ENCODE data around the gene ATP2B1.
A peak's percentile ranks its signal among the peaks of the same experiment; 100 is the strongest.

ATP2B1 gene

GRCh38 chr12:89691659-89692058, 17.0 kb downstream of the ATP2B1 start:
- no peak for DNase-seq

DNA sequence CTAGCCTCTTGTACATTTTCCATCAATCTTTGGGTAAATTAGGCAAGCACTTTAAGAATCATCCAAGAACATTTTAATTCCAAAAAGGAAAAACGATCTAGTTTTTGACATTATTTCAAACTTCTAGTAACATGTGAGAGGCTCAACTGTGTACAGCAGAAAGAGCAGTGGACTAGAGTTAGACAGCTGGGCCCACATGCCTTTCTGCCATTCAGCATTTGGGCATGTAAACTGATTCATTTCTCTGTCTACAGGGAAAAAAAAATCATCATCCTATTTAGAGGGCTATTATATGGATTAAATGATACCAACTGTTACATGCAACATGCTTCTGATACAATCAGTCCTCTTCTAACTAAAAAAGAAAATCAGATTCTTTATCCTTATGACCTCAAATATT, 17.7 kb downstream of the ATP2B1 start:
- no peak for DNase-seq

GRCh38 chr12:89689306-89689705, 19.3 kb downstream of the ATP2B1 start:
- no peak for DNase-seq

DNA sequence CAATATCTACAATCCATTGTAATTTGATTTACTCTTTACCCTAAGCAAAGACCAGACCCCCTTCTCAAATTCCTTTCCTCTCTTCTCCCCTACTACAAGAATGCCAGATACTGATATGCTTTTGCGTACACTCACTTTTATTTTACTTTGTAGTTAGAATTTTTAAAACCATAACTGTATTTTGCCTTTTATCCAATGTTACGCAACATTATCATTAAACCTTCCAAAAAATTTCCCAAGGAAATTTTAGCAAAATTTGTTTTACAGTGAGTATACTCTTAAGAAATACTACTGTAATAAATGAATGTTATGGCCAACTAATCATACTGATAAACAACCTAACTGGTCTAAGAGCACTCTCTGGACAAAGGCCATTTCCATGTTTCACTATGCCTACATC, 22.3 kb downstream of the ATP2B1 start:
- no peak for DNase-seq

DNA sequence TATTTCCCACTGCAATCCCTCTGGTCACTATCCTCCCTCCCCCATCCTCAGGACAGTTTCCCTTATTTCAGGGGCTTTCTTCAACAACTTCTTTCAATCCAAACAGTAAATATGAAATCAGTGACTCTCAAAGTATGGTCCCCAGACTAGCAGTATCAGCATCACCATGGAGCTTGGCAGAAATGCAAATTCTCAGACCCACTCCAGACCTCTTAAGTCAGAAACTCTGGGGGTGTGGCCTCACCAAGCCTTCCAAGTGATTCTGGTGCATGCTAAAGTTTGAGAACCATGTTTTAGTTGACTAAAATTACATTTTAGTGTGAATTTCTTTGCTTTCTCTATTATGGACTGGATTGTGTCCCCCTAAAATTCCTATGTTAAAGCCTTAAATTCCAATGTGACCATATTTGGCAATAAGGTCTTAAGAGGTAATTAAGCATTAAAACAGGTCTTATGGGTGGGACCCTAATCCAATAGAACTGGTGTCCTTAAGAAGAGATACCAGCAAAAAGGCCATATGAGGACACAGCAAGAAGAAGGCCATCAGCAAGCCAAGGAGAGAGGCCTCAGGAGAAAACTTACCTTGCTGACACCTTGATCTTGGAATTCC, 23.2 kb downstream of the ATP2B1 start:
- no peak for DNase-seq

DNA sequence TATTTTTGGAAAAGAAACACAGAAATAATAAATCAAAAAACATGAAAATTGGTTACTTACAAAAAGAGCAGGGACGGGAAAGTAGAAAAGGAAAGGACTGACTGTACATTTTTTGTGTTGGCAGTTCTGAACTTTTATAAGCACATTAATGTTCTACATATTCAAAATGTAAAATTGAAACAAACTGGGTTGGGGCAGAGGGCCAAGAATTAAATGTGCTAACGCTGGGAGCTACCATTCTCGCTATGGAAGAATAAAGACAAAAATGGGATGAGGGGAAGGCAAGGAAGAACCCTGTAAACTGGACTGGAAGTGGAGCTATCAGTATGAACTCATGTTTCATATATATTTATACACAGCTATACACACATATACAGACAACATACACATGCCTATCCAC, 24.5 kb downstream of the ATP2B1 start:
- DNase-seq = no peak

- DNase-seq = no peak
These were observed 26.4 kb downstream of the ATP2B1 start for GRCh38 chr12:89682284-89682683.

DNA sequence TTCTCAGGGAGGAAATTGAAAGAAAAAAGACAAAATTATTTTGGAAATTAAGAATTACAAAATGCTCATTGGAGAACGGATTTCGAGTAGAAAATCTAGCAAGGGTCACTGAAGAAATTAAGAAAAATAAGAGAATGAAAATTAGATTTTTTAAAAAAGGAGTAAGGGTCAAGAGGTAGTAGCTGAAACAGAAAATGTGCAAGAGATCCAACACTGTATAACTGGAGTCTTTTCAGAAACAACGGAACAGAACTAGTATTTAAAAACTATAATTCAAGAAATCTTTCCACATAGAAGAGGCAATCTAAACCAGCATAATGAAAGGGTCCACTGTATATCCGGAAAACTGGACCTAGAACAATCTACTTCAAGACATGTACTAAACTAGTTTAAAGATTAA, 28.2 kb downstream of the ATP2B1 start:
- no peak for DNase-seq

DNA sequence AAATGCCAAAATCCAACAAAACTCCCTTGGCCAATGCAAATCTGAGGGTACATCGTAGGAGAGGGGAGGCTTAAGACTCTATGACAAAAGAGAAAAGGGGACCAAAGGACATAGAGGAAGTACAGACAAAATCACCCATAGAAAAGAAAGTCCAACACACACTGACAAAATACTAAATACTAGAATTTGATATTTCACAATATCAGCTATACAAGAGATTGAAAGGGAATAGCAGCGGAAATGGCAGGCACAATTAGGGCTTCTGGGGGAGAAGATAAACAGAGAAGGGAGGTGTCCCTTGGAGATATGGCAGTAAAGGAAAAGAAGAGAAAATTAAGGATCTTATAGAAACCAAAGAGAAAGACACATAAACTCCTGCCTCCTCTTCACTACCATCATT, 29.0 kb downstream of the ATP2B1 start:
- no peak for DNase-seq

GRCh38 chr12:89678225-89678624, 30.4 kb downstream of the ATP2B1 start:
- no peak for DNase-seq

GRCh38 chr12:89676930-89677329, 31.7 kb downstream of the ATP2B1 start:
- no peak for DNase-seq

DNA sequence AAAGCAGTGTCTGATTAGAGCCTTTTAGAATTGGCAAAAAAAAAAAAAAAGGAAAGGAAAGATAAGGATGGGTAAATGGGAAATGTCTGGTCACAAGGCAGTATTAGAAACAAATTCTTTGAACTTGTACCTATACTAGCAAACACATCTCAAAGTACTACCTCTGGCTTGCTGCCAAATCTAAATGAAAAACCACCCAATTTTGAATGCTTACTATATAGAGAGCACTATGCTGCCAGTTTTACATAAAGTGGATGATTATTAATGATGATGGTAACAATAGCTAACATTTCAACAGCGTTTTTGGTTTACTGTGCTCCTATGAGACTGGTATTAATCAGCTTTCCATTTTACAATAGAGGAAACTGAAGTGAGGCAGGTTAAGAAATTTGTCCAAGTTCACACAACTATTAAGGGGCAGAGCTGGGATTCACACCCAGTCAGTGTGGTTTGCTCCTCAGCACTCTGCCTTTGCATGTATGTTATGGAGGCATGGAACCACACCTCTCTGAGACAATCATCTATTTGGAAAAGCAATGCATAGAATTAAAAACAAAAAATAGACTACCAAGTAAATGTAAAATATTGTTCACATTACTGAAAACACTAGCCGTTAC, 34.2 kb downstream of the ATP2B1 start:
- DNase-seq = no peak

- no peak for DNase-seq
These were observed 35.0 kb downstream of the ATP2B1 start for GRCh38 chr12:89673603-89674002.

GRCh38 chr12:89672589-89672979, 36.1 kb downstream of the ATP2B1 start:
- DNase-seq = no peak

DNA sequence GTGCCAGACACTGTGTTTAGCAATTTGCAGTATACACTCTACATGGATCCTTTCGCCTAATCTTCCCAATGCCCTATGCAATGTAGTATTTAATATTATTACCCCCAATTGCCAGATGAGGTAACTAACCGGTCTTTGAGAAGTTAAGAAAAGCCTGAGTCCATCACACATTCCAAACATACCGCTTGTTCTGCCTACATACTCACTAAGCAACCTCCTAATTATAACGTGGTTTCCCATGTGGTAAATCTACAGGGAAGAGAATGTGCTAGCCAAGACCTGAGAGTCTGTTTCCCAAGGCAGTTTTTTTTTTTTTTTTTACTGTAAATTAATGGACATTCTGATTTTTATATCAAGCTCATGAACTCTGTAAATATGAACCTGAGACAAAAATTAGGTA, 37.2 kb downstream of the ATP2B1 start:
- DNase-seq = no peak

DNA sequence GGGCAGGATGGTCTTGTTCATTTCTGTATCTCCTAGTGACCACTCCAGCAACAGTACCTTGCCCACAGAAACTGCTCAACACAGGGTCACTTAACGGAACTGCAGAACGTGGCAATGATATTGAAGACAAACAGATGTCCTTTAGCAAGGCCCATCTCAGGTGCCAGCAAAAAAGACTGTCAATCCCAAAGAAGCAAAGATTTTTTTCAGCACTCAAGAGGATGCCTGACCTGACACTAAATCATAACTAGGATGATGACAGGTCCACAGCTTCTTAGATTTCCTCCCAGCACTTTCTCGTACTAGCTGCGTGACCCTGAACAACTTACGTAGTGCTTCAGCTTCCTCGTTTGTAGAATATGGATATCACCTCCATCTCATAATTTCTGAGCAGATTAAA, 39.4 kb downstream of the ATP2B1 start:
- no peak for DNase-seq

- DNase-seq = no peak
These were observed 43.1 kb downstream of the ATP2B1 start for GRCh38 chr12:89665556-89665955.

DNA sequence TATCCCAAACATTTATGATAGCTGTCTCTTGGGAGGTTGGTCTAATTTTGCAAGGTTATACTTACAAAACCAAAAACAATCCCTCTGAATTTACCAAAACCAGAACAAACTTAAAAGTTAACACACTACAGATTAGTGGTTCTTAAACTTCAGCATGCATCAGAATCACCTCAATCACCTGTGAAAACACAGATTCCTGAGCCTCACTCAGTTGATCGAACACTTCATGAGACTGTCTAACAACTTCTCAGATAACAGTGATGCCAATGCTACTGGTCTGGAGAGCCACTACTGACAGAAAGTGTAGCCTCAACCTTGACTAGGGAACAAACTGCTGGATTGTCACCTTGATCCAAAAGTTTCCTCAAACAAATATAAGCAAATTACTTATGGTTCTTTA, 44.2 kb downstream of the ATP2B1 start:
- DNase-seq = no peak

DNA sequence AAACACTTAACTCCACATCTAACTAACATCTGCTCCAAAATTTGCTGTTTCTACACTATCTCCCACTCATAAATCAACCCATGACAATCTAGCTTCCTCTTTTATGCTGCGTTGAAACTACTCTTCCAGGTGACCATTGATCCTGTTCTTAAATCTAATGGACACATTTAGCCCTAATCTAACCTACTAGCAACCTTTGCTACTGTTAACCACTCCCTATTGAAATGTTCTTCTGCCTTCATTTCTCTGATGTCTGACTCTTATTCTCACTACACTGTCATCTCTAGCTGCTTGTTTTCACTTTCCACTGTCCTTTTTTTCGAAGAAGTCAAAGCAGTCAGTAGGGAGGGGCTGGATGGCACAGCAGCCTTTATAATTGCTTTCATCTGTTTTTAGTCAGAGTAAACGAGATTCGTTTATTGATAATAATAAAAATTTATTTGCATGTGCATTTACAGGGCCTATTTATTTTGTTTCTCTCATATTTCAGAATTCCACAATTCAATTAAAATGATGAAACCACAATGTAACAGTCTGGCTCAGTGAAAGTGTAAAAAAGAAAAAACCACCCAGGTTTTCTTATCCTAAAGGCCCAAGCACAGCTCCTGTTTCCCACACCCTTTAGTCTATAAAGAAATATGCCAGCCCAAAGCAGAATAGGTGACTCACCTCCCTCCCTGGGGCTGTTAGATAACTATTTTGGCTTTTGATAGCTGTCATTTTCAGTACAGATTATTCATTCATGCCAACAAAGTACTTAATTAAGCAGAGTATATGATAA, 44.9 kb downstream of the ATP2B1 start:
- peak; percentile 23 for DNase-seq

- DNase-seq = no peak
These were observed 46.0 kb downstream of the ATP2B1 start for GRCh38 chr12:89662623-89663022.

- no peak for DNase-seq
These were observed 46.8 kb downstream of the ATP2B1 start for GRCh38 chr12:89661706-89662330.

GRCh38 chr12:89657739-89658138, 50.9 kb downstream of the ATP2B1 start:
- no peak for DNase-seq

DNA sequence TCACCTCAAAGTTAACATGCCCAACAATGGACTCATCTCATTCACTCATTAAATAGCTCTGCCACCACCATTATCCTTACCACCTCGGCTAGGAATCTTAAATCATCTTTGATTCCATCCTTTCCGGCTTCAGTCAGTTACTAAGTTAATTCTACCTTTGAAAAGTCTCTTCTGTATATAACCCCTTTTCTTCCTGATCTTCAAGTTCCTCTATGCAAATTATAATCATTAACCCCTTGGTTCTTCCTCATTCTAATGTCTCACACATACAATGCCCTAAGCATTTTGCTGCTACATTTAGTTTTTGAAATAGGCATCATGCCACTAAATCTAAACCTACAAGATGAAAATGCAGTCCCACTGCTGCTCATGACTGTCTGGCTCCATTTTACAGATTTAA, 51.6 kb downstream of the ATP2B1 start:
- no peak for DNase-seq

GRCh38 chr12:89655841-89656240, 52.8 kb downstream of the ATP2B1 start:
- no peak for DNase-seq

All from CD4-positive, alpha-beta T cell treated with Interleukin-6 for 4 hours (primary cell).